DMS53 treated with DMSO at 0.1 percent for 48 hours (cell line): Measurements from ENCODE around the gene CIB2.
A peak's percentile ranks its signal among the peaks of the same experiment; 100 is the strongest.

Source experiments
- DNase-seq: peaks from one replicate; lab custom pipeline; 2025; ENCODE audit not compliant: unreplicated experiment; lab: John Stamatoyannopoulos, UW

The CIB2 gene

GRCh38 chr15:78069462-78070029, 61.7 kb downstream of the CIB2 start:
- DNase-seq: no peak

- no peak for DNase-seq
Observed at GRCh38 chr15:78069052-78069414, 62.2 kb downstream of the CIB2 start.

GRCh38 chr15:78067328-78068228, 63.7 kb downstream of the CIB2 start:
- DNase-seq: no peak

- DNase-seq: no peak
Observed at GRCh38 chr15:78065973-78066946, 65.0 kb downstream of the CIB2 start.

- no peak for DNase-seq
Observed at GRCh38 chr15:78065284-78065872, 65.9 kb downstream of the CIB2 start.

- DNase-seq: no peak
Observed at GRCh38 chr15:78064544-78064943, 66.7 kb downstream of the CIB2 start.

- no peak for DNase-seq
Observed at GRCh38 chr15:78063970-78064385, 67.3 kb downstream of the CIB2 start.

GRCh38 chr15:78063217-78063616, 68.0 kb downstream of the CIB2 start:
- DNase-seq: peak; percentile 3

GRCh38 chr15:78061963-78062427, 69.2 kb downstream of the CIB2 start:
- DNase-seq: peak; percentile 49

GRCh38 chr15:78060232-78060631, 71.0 kb downstream of the CIB2 start:
- no peak for DNase-seq

- DNase-seq: peak; percentile 35
Observed at GRCh38 chr15:78059110-78059839, 72.0 kb downstream of the CIB2 start.

GRCh38 chr15:78058401-78058935, 72.8 kb downstream of the CIB2 start:
- DNase-seq: peak; percentile 16

GRCh38 chr15:78057803-78058202, 73.4 kb downstream of the CIB2 start:
- no peak for DNase-seq

GRCh38 chr15:78056714-78057269, 74.5 kb downstream of the CIB2 start:
- peak; percentile 21 for DNase-seq

- peak; percentile 6 for DNase-seq
Observed at GRCh38 chr15:78055919-78056713, 75.1 kb downstream of the CIB2 start.

GRCh38 chr15:78054966-78055365, 76.3 kb downstream of the CIB2 start:
- no peak for DNase-seq
